Activated CD4-positive, CD25-positive, alpha-beta regulatory T cell treated with anti-CD3 and anti-CD28 coated beads, Interleukin-2, amount 50 U/mL, for 72 hours (primary cell): ENCODE data around the gene PDE6G.

Experiments used
- DNase-seq: peaks from one replicate; pipeline ENCODE4 v3.0.0; 2021

PDE6G gene

GRCh38 chr17:81656118-81656743, at the start of gene PDE6G:
Gene PDE6G, minus strand, starts transcription at chr17:81656542. Its CDS starts 3,237 bp downstream, at chr17:81653305.
- DNase-seq: no peak

GRCh38 chr17:81705518-81706231, 49.3 kb upstream of the PDE6G start:
- DNase-seq: no peak

- DNase-seq: no peak
These were observed 47.7 kb upstream of the PDE6G start for GRCh38 chr17:81703747-81704654.

- peak; percentile 86 for DNase-seq
These were observed 46.8 kb upstream of the PDE6G start, which contains the start of gene MRPL12 for GRCh38 chr17:81702934-81703746. Gene MRPL12, plus strand, starts transcription at chr17:81703367. Its CDS starts 135 bp downstream, at chr17:81703502.

GRCh38 chr17:81701288-81702071, 45.1 kb upstream of the PDE6G start:
- no peak for DNase-seq

GRCh38 chr17:81700353-81701287, 44.3 kb upstream of the PDE6G start:
- DNase-seq: no peak

GRCh38 chr17:81697261-81698044, 41.1 kb upstream of the PDE6G start:
- DNase-seq: no peak

- DNase-seq: no peak
These were observed 40.0 kb upstream of the PDE6G start for GRCh38 chr17:81696218-81696941.

GRCh38 chr17:81695801-81696200, 39.5 kb upstream of the PDE6G start:
- no peak for DNase-seq

- no peak for DNase-seq
These were observed 38.9 kb upstream of the PDE6G start for GRCh38 chr17:81695211-81695610.

GRCh38 chr17:81694810-81695209, 38.5 kb upstream of the PDE6G start:
- DNase-seq: no peak

- no peak for DNase-seq
These were observed 37.3 kb upstream of the PDE6G start for GRCh38 chr17:81693509-81694210.

GRCh38 chr17:81691608-81692007, 35.3 kb upstream of the PDE6G start:
- no peak for DNase-seq

GRCh38 chr17:81691196-81691595, 34.9 kb upstream of the PDE6G start:
- DNase-seq: no peak

GRCh38 chr17:81690549-81690948, 34.2 kb upstream of the PDE6G start:
- no peak for DNase-seq

- DNase-seq: no peak
These were observed 33.7 kb upstream of the PDE6G start for GRCh38 chr17:81690066-81690465.

- no peak for DNase-seq
These were observed 32.3 kb upstream of the PDE6G start for GRCh38 chr17:81688616-81689015.
